ENCODE measurements around the gene UNK. TPM values are rescaled to one million over a fixed set of nuclear protein-coding genes. Genes with fewer than 3 reads are reported as not detected.
A peak's percentile ranks its signal among the peaks of the same experiment; 100 is the strongest.

Gene UNK
- total and polyA plus RNA-seq, 12 donors = 11.6 to 21.3 (median 14.7) TPM

GRCh38 chr17:75854101-75854748 is 69.6 kb downstream of the UNK start:
- WGBS, 2 donors = 17 to 18% methylated on average over 7 of the region's 7 CpGs
- H3K36me3 ChIP-seq = peaks cover 0 to 43% (median 9%) of the 10 kb centered on the region in 9 donors
- ATAC-seq (peak in 3 of 8 donors; percentile 0 to 11 (median 3)), DNase-seq (no peak)
- H3K27me3 ChIP-seq = no peaks in the 10 kb centered on the region
- no peaks in the 10 kb centered on the region for H3K9me3 ChIP-seq
- no peak for TF ChIP-seq CTCF (IDR thresholded peaks at IDR 0.05)
- H3K4me3 ChIP-seq = peak overlapping the region; percentile 63 to 85 (median 82)
- H3K4me1 ChIP-seq = peaks cover 36 to 84% (median 73%) of the 10 kb centered on the region in 9 donors
- H3K27ac ChIP-seq = peak overlapping the region; percentile 70 to 99 (median 98)
- intact Hi-C loops (cut with DNase I) = loop anchor here in 3 of 10 donors (2.0 kb wide), 3 partner anchors 25 to 69 kb away; partner anchors contain the start of genes UNK (in 2 of the 3), TRIM47 (in 1 of the 3) and TRIM65 (in 1 of the 3)

GRCh38 chr17:75854881-75855309 is 70.3 kb downstream of the UNK start:
- H3K27ac ChIP-seq = peak overlapping the region; percentile 70 to 99 (median 98)

GRCh38 chr17:75855310-75856061 is 70.9 kb downstream of the UNK start, which contains the start of gene WBP2:
Gene WBP2, minus strand, starts transcription at chr17:75855335. Its CDS starts 38 bp downstream, at chr17:75855297.
- ATAC-seq (peak; percentile 90 to 96 (median 93)), DNase-seq (peak; percentile 94 to 99)
- Histone ChIP-seq H3K27me3 (no peaks in the 10 kb centered on the region), H3K9me3 (no peaks in the 10 kb centered on the region), H3K4me3 (peak within 1 kb of the TSS; percentile 79 to 97 (median 83)), H3K4me1 (peaks cover 27 to 76% (median 61%) of the 10 kb centered on the region in 9 donors), H3K27ac (peak within 1 kb of the TSS; percentile 96 to 99 (median 98)), H3K36me3 (peaks cover 0 to 30% (median 7%) of the 10 kb centered on the region in 9 donors)
- WGBS, 2 donors = 0% methylated on average over 54 to 58 of the region's 58 CpGs
- TF ChIP-seq CTCF (IDR thresholded peaks at IDR 0.05) = peak in 8 of 9 donors; percentile 17 to 77 (median 53)
- intact Hi-C loops (cut with DNase I) = loop anchor here in 5 of 10 donors (1.0 to 5.0 kb wide), 6 partner anchors 23 to 73 kb away; partner anchors contain the start of genes UNK (in 4 of the 5), TRIM65 (in 3 of the 5) and TRIM47 (in 1 of the 5)

More at GRCh38 chr17:75854881-75855309, 70.3 kb downstream of the UNK start:
- Histone ChIP-seq H3K9me3 (no peaks in the 10 kb centered on the region), H3K27me3 (no peaks in the 10 kb centered on the region), H3K36me3 (peaks cover 0 to 36% (median 9%) of the 10 kb centered on the region in 9 donors), H3K4me1 (peaks cover 32 to 82% (median 67%) of the 10 kb centered on the region in 9 donors), H3K4me3 (peak overlapping the region; percentile 63 to 85 (median 82))
- WGBS, 2 donors = 1% methylated on average over 18 to 19 of the region's 19 CpGs
- intact Hi-C loops (cut with DNase I) = loop anchor here in 5 of 10 donors (1.0 to 5.0 kb wide), 6 partner anchors 24 to 73 kb away; partner anchors contain the start of genes UNK (in 4 of the 5), TRIM65 (in 3 of the 5) and TRIM47 (in 1 of the 5)
- no peak for TF ChIP-seq CTCF (IDR thresholded peaks at IDR 0.05)
- DNase-seq (no peak), ATAC-seq (peak; percentile 1 to 28 (median 16))
